T follicular helper cell (primary cell): ENCODE data around the gene CARMIL3.
"Not testable (repeated sequence)": the region's sequence is repeated elsewhere in the genome, so short reads cannot be mapped to it uniquely, and the experiment has no call there.

Source experiments
- DNase-seq: peaks from one replicate; pipeline ENCODE4 v3.0.0-alpha.2; 2020; ENCODE audit warnings: low read depth

CARMIL3 gene

GRCh38 chr14:24040692-24041091 lies 11.1 kb upstream of the CARMIL3 start:
- DNase-seq = no peak

- no peak for DNase-seq
Observed at GRCh38 chr14:24042746-24043145, 9.1 kb upstream of the CARMIL3 start.

- DNase-seq = not testable (repeated sequence)
Observed at GRCh38 chr14:24049002-24049401, 2.8 kb upstream of the CARMIL3 start.

- not testable (repeated sequence) for DNase-seq
Observed at GRCh38 chr14:24050753-24051152, 1.1 kb upstream of the CARMIL3 start.

- DNase-seq = no peak
Observed at GRCh38 chr14:24051176-24051788, 527 bp upstream of the CARMIL3 start.

GRCh38 chr14:24052656-24053547 lies 1.1 kb downstream of the CARMIL3 start:
- no peak for DNase-seq

- DNase-seq = no peak
Observed at GRCh38 chr14:24053548-24054323, 1.9 kb downstream of the CARMIL3 start.

GRCh38 chr14:24054324-24054641 lies 2.5 kb downstream of the CARMIL3 start:
- DNase-seq = no peak

- DNase-seq = no peak
Observed at GRCh38 chr14:24054646-24055045, 2.8 kb downstream of the CARMIL3 start.

GRCh38 chr14:24055971-24056799 lies 4.4 kb downstream of the CARMIL3 start:
- no peak for DNase-seq

GRCh38 chr14:24056800-24057184 lies 5.0 kb downstream of the CARMIL3 start:
- no peak for DNase-seq

- DNase-seq = no peak
Observed at GRCh38 chr14:24057271-24057670, 5.5 kb downstream of the CARMIL3 start.

GRCh38 chr14:24057867-24058259 lies 6.1 kb downstream of the CARMIL3 start:
- DNase-seq = no peak

- DNase-seq = peak; percentile 41
Observed at GRCh38 chr14:24058260-24058950, 6.6 kb downstream of the CARMIL3 start.

- no peak for DNase-seq
Observed at GRCh38 chr14:24058951-24059475, 7.2 kb downstream of the CARMIL3 start.

- no peak for DNase-seq
Observed at GRCh38 chr14:24059841-24060388, 8.1 kb downstream of the CARMIL3 start.

GRCh38 chr14:24060443-24060842 lies 8.6 kb downstream of the CARMIL3 start:
- no peak for DNase-seq

GRCh38 chr14:24060984-24061913 lies 9.4 kb downstream of the CARMIL3 start:
- DNase-seq = no peak

GRCh38 chr14:24062216-24062980 lies 10.6 kb downstream of the CARMIL3 start:
- no peak for DNase-seq
